Liver (tissue), 3 donors: ENCODE data around the gene PRAMEF2.
"Not testable (repeated sequence)": the region's sequence is repeated elsewhere in the genome, so short reads cannot be mapped to it uniquely, and the experiment has no call there.

Source experiments
- CTCF ChIP-seq: fragments of 150-350 bp; IDR thresholded peaks from 2 replicates; pipeline ENCODE4 v1.5.1; 2017; ENCODE audit warnings: improper control_type of control experiment, low read depth, low read length; ENCODE audit not compliant: missing input control
- FOXA1 ChIP-seq: IDR thresholded peaks from 2 replicates; pipeline ENCODE4 v1.6.1; 2016; ENCODE audit warnings: antibody characterized with exemption
- JUND ChIP-seq, 2 donors: IDR thresholded peaks; 2 replicates each; pipeline ENCODE4 v1.6.1; 2016; ENCODE audit warnings: antibody characterized with exemption in 2 of 2
- ZBTB33 ChIP-seq: IDR thresholded peaks from 2 replicates; pipeline ENCODE4 v1.6.1; 2016; ENCODE audit warnings: antibody characterized with exemption
- donor health status: healthy.
- donor health status: healthy.

DNA sequence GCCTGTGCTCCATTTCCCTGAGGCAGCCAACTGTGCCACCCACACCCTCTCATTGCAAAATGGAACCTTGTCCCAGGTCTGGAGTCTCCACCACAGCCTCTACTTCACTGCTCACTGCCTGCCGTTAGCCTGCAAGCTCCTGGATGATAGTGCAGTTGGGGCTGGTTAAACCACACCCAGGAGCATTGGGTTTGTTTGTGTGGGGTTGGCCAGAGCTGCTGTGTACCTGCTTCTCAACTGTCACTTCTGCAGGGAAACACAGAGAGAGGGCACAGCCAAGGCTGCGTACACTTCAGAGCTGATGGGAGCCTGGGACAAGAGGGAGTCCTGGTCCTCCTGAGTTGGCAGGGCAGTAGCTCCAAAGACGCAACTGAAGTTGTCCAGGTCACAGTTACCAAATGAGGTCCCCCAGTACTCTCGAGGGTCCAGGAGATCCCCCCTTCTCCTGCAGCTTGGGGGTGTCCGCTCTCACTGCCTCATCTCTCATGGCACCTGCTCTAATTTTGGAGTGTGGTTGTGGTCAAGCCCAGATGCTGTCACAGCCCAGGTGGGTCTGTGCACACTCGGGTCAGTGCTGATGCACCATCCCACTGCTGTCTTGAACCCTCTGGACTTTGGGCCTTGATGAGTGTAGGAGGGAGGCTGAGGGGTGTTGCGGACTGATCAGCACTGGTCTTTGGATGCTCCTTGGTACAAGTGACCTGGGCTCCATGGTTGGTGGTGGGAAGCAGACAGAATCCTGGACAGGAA lies 6.4 kb downstream of the PRAMEF2 start:
- TF ChIP-seq FOXA1; CTCF; JUND (IDR thresholded peaks at IDR 0.05); ZBTB33: not testable (repeated sequence)
